NB4 (cell line): Measurements from ENCODE around the gene TBL2.
A peak's percentile ranks its signal among the peaks of the same experiment; 100 is the strongest.
"Not testable (repeated sequence)": the region's sequence is repeated elsewhere in the genome, so short reads cannot be mapped to it uniquely, and the experiment has no call there.

Experiments used
- DNase-seq: peaks from one replicate; pipeline ENCODE4 v3.0.0; 2010; ENCODE audit warnings: low read depth
- H3K4me3 ChIP-seq: one replicate; pipeline ENCODE4 v1.5.1; 2011; ENCODE audit warnings: mild to moderate bottlenecking, low read depth, low read length, moderate library complexity
- CTCF ChIP-seq: IDR thresholded peaks from one replicate; pipeline ENCODE4 v1.5.1; 2012; ENCODE audit warnings: low read depth, low read length
- MAX ChIP-seq: IDR thresholded peaks from 2 replicates; pipeline ENCODE4 v1.6.1; 2011; ENCODE audit warnings: low read depth, low read length
- MYC ChIP-seq: IDR thresholded peaks from 2 replicates; pipeline ENCODE4 v1.6.1; 2011; ENCODE audit warnings: low read depth, low read length
- POLR2A ChIP-seq: IDR thresholded peaks from 2 replicates; pipeline ENCODE4 v1.6.1; 2011; ENCODE audit warnings: mild to moderate bottlenecking; ENCODE audit not compliant: insufficient read length; ENCODE audit errors: extremely low read depth

The TBL2 gene

GRCh38 chr7:73582664-73583202 is 4.4 kb upstream of the TBL2 start:
- no peak for TF ChIP-seq MYC
- no peak for TF ChIP-seq CTCF
- no peak for TF ChIP-seq MAX
- TF ChIP-seq POLR2A = no peak
- H3K4me3 ChIP-seq = no peak overlapping the region

GRCh38 chr7:73581006-73581405 is 2.6 kb upstream of the TBL2 start:
- peak; percentile 54 for DNase-seq
- H3K4me3 ChIP-seq = not testable (repeated sequence)

More at GRCh38 chr7:73582664-73583202, 4.4 kb upstream of the TBL2 start:
- no peak for DNase-seq

- DNase-seq = peak; percentile 54
- peak overlapping the region; percentile 77 for H3K4me3 ChIP-seq
- TF ChIP-seq MAX (no peak; the same call in 1 of the 2 replicates), MYC (no peak), CTCF (no peak), POLR2A (no peak)
These were observed 595 bp downstream of the TBL2 start for GRCh38 chr7:73577627-73578341.

- DNase-seq = no peak
- TF ChIP-seq POLR2A = no peak
- no peak for TF ChIP-seq CTCF
- no peak for TF ChIP-seq MYC
- TF ChIP-seq MAX = no peak
- no peak overlapping the region for H3K4me3 ChIP-seq
These were observed 4.6 kb downstream of the TBL2 start for GRCh38 chr7:73573791-73574190.

- no peak for TF ChIP-seq MYC
- no peak for TF ChIP-seq POLR2A
- TF ChIP-seq CTCF = no peak
- TF ChIP-seq MAX = no peak
- no peak overlapping the region for H3K4me3 ChIP-seq
- no peak for DNase-seq
These were observed 5.1 kb downstream of the TBL2 start for GRCh38 chr7:73573276-73573675.

- TF ChIP-seq MYC = no peak
- no peak for TF ChIP-seq CTCF
- TF ChIP-seq MAX = no peak
- no peak for TF ChIP-seq POLR2A
- no peak for DNase-seq
These were observed 5.6 kb downstream of the TBL2 start for GRCh38 chr7:73572767-73573186.

More at GRCh38 chr7:73572767-73573186, 5.6 kb downstream of the TBL2 start:
- no peak overlapping the region for H3K4me3 ChIP-seq
